Fibroblast of the aortic adventitia (primary cell): ENCODE data around the gene FDXR. TPM values are rescaled to one million over a fixed set of nuclear protein-coding genes. Genes with fewer than 3 reads are reported as not detected.
"Not testable (repeated sequence)": the region's sequence is repeated elsewhere in the genome, so short reads cannot be mapped to it uniquely, and the experiment has no call there.

Experiments
- DNase-seq: peaks from one replicate; pipeline ENCODE4 v3.0.0-alpha.2; 2010; ENCODE audit warnings: low read depth
- H3K4me3 ChIP-seq: 2 replicates; pipeline ENCODE4 v1.5.1; 2011; ENCODE audit warnings: low read depth, mild to moderate bottlenecking, control low read depth, low read length, moderate library complexity
- CTCF ChIP-seq: IDR thresholded peaks from 2 replicates; pipeline ENCODE4 v1.5.1; 2011; ENCODE audit warnings: mild to moderate bottlenecking, low read length, control low read depth, inconsistent platforms; ENCODE audit not compliant: insufficient read depth
- total RNA-seq: library from RNA; depleted of rRNA; stranded (reverse); fragments of >200 nt; gene quantifications from 2 replicates; pipeline ENCODE4 v1.2.3, GENCODE V29; 2012; ENCODE audit warnings: low replicate concordance

The FDXR gene
- total RNA-seq, 1 donor, result 14.7 TPM

DNA sequence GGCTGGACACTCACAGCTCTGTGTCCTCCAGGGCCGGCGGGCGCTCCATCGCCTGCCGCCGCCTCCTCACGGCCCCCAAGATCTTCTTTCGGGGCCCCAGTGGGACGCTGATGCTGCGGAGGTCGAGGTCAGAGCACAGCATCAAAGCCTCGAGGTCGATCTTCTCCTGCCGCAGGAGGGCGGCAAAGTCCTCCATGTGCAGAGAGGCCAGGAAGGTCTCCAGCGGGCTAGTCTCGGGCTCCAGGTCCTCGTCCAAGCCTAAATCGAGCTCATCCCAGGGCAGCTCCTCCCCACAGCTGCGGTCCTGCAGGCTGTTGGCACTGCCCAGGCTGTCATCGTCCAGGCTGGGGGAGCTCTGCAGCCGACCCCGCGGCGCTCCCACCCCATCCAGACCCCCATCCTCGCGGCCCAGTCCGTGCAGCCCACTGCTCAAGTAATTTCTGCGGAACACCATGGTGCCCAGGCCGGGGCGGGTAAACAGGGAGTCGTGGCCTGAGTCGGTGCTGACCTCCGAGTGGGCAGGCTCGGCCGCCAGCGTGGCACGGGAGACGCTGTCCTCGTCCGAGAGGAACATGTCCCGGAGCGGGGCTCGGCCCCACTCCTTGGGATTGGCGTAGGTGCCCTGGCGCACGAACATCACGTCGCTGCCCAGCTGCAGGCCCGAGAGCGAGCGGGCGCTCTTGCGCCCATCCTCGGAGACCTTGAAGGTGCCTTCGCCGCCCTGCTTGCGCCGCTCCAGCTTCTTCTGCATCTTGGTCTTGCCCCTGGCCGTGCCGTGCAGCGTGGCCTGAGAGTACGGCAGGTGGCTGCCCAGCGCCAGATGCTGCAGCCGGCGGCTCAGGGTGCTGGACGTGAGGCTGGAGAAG, 46.9 kb upstream of the FDXR start:
- TF ChIP-seq CTCF, result peak; percentile 30
- H3K4me3 ChIP-seq, result no peak overlapping the region
- peak; percentile 7 for DNase-seq

GRCh38 chr17:74918906-74919305, 46.1 kb upstream of the FDXR start:
- TF ChIP-seq CTCF, result no peak
- DNase-seq, result no peak

DNA sequence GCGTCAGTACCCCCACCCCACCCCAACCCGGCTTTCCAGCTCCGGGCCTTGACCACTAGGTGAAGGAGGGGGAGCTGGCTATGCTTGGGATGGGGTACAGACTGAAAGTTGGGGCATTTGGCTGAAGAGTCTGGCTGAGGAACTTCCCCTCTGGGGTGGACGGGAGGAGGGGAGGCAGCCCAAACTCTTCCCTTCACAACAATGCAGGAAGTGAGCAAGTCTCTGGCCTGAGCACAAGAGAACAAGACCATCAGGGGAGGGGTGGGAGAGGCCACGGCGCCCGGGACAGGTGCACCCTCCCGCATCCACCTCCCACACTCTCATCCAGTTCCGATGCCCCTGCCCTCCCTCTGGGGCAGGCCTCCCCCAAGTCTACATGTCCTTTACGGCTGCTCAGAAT, 44.6 kb upstream of the FDXR start:
- DNase-seq, result no peak
- no peak overlapping the region for H3K4me3 ChIP-seq
- TF ChIP-seq CTCF, result no peak

More at GRCh38 chr17:74918906-74919305, 46.1 kb upstream of the FDXR start:
- H3K4me3 ChIP-seq, result no peak overlapping the region

DNA sequence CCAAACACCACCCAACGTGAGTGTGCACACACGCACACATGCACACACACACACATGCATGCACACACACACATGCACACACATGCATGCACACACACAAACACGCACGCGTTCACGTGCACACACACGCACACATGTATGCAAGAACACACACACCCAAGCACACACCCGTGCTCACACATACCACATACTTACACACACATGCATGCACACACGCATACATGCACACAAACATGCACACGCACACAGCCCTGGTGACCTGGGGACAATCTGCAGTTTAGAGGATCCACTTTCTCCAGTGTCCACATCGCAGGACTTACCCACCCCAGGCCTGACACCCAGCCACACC, 44.0 kb upstream of the FDXR start:
- DNase-seq, result no peak
- no peak overlapping the region for H3K4me3 ChIP-seq
- TF ChIP-seq CTCF, result no peak

DNA sequence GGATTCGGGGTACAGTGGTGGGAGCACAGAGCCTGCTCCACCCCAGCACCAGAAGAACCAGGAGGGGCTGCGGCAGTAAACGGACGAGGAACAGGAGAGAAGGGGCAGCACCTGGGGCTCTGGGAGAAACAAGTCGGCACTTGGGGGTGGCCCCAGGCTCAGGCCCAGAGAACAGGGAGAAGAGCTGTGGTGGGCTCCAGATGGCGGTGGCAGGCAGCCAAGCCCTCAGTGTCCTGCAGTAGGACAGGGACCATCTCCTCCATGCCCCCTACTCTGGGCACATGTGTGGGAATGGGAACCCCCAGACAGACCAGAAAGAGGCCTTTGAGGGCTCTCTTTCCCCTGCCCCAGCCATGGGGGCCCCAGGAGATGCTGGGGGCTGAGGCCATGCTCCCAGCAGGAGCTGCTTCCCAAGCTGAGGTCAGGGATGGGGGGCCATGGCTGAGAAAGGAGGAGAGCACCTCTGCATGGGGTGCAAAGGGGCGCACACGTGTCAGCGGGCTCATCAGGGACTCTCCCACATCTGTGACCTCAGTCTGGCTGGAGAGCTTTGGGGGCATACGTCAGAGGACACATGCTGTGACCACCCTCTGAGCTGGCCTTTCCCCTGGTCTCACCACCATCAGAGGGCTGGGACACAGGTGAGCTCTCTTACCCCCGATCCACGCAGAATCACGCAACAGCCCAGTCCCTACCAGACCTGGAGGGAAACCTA, 43.5 kb upstream of the FDXR start:
- H3K4me3 ChIP-seq, result no peak overlapping the region
- no peak for TF ChIP-seq CTCF
- DNase-seq, result no peak

- not testable (repeated sequence) for DNase-seq, H3K4me3 ChIP-seq
Measured at GRCh38 chr17:74911423-74911822, 38.6 kb upstream of the FDXR start.

DNA sequence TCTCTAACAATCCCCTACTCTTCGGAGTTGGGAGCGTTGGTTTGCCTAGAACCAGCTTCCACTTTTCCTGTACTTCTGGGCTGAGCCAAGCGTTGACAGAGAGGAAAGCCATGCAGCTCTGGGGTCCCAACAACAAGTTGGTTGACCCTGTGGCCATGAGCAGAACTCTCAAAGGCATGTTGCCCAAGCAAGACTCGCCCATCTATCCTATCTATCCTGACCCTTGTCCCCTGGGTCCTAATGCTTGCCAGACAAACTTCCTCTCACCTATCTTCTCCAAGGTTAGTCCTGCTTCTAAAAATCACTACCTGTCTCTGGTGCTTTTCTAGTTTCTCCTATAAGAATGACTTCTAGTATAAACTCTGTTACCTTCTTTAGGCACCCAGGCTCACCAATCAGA, 36.3 kb upstream of the FDXR start:
- not testable (repeated sequence) for H3K4me3 ChIP-seq, DNase-seq

- no peak for DNase-seq
- H3K4me3 ChIP-seq, result no peak overlapping the region
- no peak for TF ChIP-seq CTCF
Measured at GRCh38 chr17:74907012-74907411, 34.2 kb upstream of the FDXR start.

GRCh38 chr17:74906214-74906793, 33.5 kb upstream of the FDXR start:
- H3K4me3 ChIP-seq, DNase-seq: not testable (repeated sequence)
